Stimulated activated CD4-positive, alpha-beta T cell treated with anti-CD3 and anti-CD28 coated beads, Interleukin-2, amount 100 ng/mL, for 4 hours (primary cell): Measurements from ENCODE around the gene DEAF1.
"Not testable (repeated sequence)": the region's sequence is repeated elsewhere in the genome, so short reads cannot be mapped to it uniquely, and the experiment has no call there.

Experiments
- DNase-seq: peaks from one replicate; pipeline ENCODE4 v3.0.0-alpha.2; 2020; ENCODE audit warnings: low read depth

The DEAF1 gene

GRCh38 chr11:680476-680875 lies 14.5 kb downstream of the DEAF1 start:
- DNase-seq = no peak

GRCh38 chr11:679271-680207 lies 15.5 kb downstream of the DEAF1 start:
- no peak for DNase-seq

- DNase-seq = no peak
These were observed 16.7 kb downstream of the DEAF1 start for GRCh38 chr11:678297-678696.

GRCh38 chr11:674406-674805 lies 20.6 kb downstream of the DEAF1 start:
- DNase-seq = no peak

- DNase-seq = no peak
These were observed 21.2 kb downstream of the DEAF1 start for GRCh38 chr11:673866-674265.

GRCh38 chr11:665704-666281 lies 29.2 kb downstream of the DEAF1 start:
- no peak for DNase-seq

GRCh38 chr11:665062-665703 lies 29.8 kb downstream of the DEAF1 start:
- DNase-seq = no peak

- no peak for DNase-seq
These were observed 32.2 kb downstream of the DEAF1 start for GRCh38 chr11:662689-663274.

- no peak for DNase-seq
These were observed 34.2 kb downstream of the DEAF1 start for GRCh38 chr11:660681-661444.

GRCh38 chr11:660281-660680 lies 34.7 kb downstream of the DEAF1 start:
- no peak for DNase-seq

GRCh38 chr11:659532-660085 lies 35.4 kb downstream of the DEAF1 start:
- no peak for DNase-seq

GRCh38 chr11:657691-658126 lies 37.3 kb downstream of the DEAF1 start:
- no peak for DNase-seq

- DNase-seq = no peak
These were observed 38.2 kb downstream of the DEAF1 start for GRCh38 chr11:656866-657265.

GRCh38 chr11:656426-656825 lies 38.6 kb downstream of the DEAF1 start:
- no peak for DNase-seq

GRCh38 chr11:655036-655726 lies 39.8 kb downstream of the DEAF1 start:
- DNase-seq = no peak

GRCh38 chr11:654444-654843 lies 40.6 kb downstream of the DEAF1 start:
- not testable (repeated sequence) for DNase-seq

GRCh38 chr11:653837-654236 lies 41.2 kb downstream of the DEAF1 start:
- no peak for DNase-seq

GRCh38 chr11:653136-653535 lies 41.9 kb downstream of the DEAF1 start:
- not testable (repeated sequence) for DNase-seq

GRCh38 chr11:650482-650881 lies 44.5 kb downstream of the DEAF1 start:
- DNase-seq = no peak

GRCh38 chr11:647672-648158 lies 47.3 kb downstream of the DEAF1 start:
- not testable (repeated sequence) for DNase-seq

- DNase-seq = no peak
These were observed 48.8 kb downstream of the DEAF1 start for GRCh38 chr11:646214-646613.
